Mesendoderm (in vitro differentiated cells): ENCODE results near the gene TUBB3.
"Not testable (repeated sequence)": the region's sequence is repeated elsewhere in the genome, so short reads cannot be mapped to it uniquely, and the experiment has no call there.

Experiments used
- DNase-seq: peaks from one replicate; pipeline ENCODE4 v3.0.0; 2013
- H2AK5ac ChIP-seq: 2 replicates; pipeline ENCODE4 v1.6.1; 2013; ENCODE audit warnings: low read length, inconsistent platforms
- H2BK120ac ChIP-seq: 2 replicates; pipeline ENCODE4 v1.6.1; 2013; ENCODE audit warnings: low read depth, mild to moderate bottlenecking, low read length, moderate library complexity, mixed read lengths
- H2BK15ac ChIP-seq: replicated peaks from 2 replicates; pipeline ENCODE4 v1.6.1; 2013; ENCODE audit warnings: low read depth, mild to moderate bottlenecking, moderate library complexity
- H2BK5ac ChIP-seq: 2 replicates; pipeline ENCODE4 v1.6.1; 2013; ENCODE audit warnings: low read length, inconsistent platforms
- H3K18ac ChIP-seq: 2 replicates; pipeline ENCODE4 v1.6.1; 2013; ENCODE audit warnings: mild to moderate bottlenecking, low read length, mixed read lengths
- H3K23ac ChIP-seq: one replicate; pipeline ENCODE4 v1.6.1; 2013; ENCODE audit warnings: low read length
- H3K27ac ChIP-seq: 2 replicates; pipeline ENCODE4 v1.5.1; 2013; ENCODE audit warnings: low read depth, mild to moderate bottlenecking, inconsistent platforms, low read length, moderate library complexity
- H3K27me3 ChIP-seq: 2 replicates; pipeline ENCODE4 v1.6.1; 2013; ENCODE audit warnings: low read length, control low read depth, mild to moderate bottlenecking, inconsistent platforms; ENCODE audit not compliant: insufficient read depth, poor library complexity
- H3K36me3 ChIP-seq: 2 replicates; pipeline ENCODE4 v1.6.1; 2013; ENCODE audit warnings: low read length, inconsistent platforms; ENCODE audit not compliant: control insufficient read depth, insufficient read depth
- H3K4ac ChIP-seq: one replicate; pipeline ENCODE4 v1.6.1; 2013; ENCODE audit warnings: low read depth, mild to moderate bottlenecking, low read length, moderate library complexity
- H3K4me1 ChIP-seq: 2 replicates; pipeline ENCODE4 v1.6.1; 2013; ENCODE audit warnings: low read depth, low read length, inconsistent platforms; ENCODE audit not compliant: control insufficient read depth
- H3K4me2 ChIP-seq: 2 replicates; pipeline ENCODE4 v1.6.1; 2013; ENCODE audit warnings: low read length
- H3K4me3 ChIP-seq: 2 replicates; pipeline ENCODE4 v1.5.1; 2013; ENCODE audit warnings: mild to moderate bottlenecking, low read length
- H3K56ac ChIP-seq: one replicate; pipeline ENCODE4 v1.6.1; 2013; ENCODE audit warnings: low read length
- H3K79me1 ChIP-seq: 2 replicates; pipeline ENCODE4 v1.6.1; 2013; ENCODE audit warnings: low read length, inconsistent platforms
- H3K79me2 ChIP-seq: 2 replicates; pipeline ENCODE4 v1.6.1; 2013; ENCODE audit warnings: mild to moderate bottlenecking, low read length; ENCODE audit not compliant: control insufficient read depth, insufficient read depth
- H3K9ac ChIP-seq: 2 replicates; pipeline ENCODE4 v1.6.1; 2013; ENCODE audit warnings: low read length, inconsistent platforms
- H4K5ac ChIP-seq: one replicate; pipeline ENCODE4 v1.6.1; 2013; ENCODE audit warnings: low read length
- H4K8ac ChIP-seq: one replicate; pipeline ENCODE4 v1.6.1; 2013; ENCODE audit warnings: low read depth, mild to moderate bottlenecking, control low read depth, low read length, moderate library complexity
- WGBS: extraction: QIAGEN DNeasy Blood & Tissue Kit; methylation state at CpG from one replicate; pipeline ENCODE4 v1.1.7; 2013; ENCODE audit warnings: low lambda C conversion rate, missing lambda C conversion rate; ENCODE audit not compliant: insufficient coverage; ENCODE audit errors: extremely low coverage; 5-methylcytosine and 5-hydroxymethylcytosine counted together

TUBB3 gene

GRCh38 chr16:89965447-89966225 lies 42.5 kb downstream of the TUBB3 start:
- no peak for DNase-seq
- H3K56ac ChIP-seq: no peak overlapping the region
- no peak overlapping the region for H3K9ac ChIP-seq
- no peaks in the 10 kb centered on the region for H3K36me3 ChIP-seq
- no CpG with 5 or more reads among the region's 30 CpGs for WGBS
- H3K79me2 ChIP-seq: peaks cover 2% of the 10 kb centered on the region
- H2BK5ac ChIP-seq: no peak overlapping the region
- no peak overlapping the region for H3K4ac ChIP-seq
- H3K4me1 ChIP-seq: no peaks in the 10 kb centered on the region
- no peak overlapping the region for H3K23ac ChIP-seq
- H2BK15ac ChIP-seq: no peak overlapping the region
- H3K4me2 ChIP-seq: no peak overlapping the region
- no peak overlapping the region for H4K5ac ChIP-seq
- H3K18ac ChIP-seq: no peak overlapping the region
- no peak overlapping the region for H4K8ac ChIP-seq
- H3K27ac ChIP-seq: no peak overlapping the region
- H3K27me3 ChIP-seq: no peaks in the 10 kb centered on the region
- H3K4me3 ChIP-seq: no peak overlapping the region
- H3K79me1 ChIP-seq: peaks cover 3% of the 10 kb centered on the region
- no peak overlapping the region for H2BK120ac ChIP-seq
- H2AK5ac ChIP-seq: no peak overlapping the region

- Histone ChIP-seq H4K8ac (no peak overlapping the region), H3K23ac (no peak overlapping the region), H3K79me1 (peaks cover 12% of the 10 kb centered on the region), H3K27ac (no peak overlapping the region), H3K4me1 (peaks cover 5% of the 10 kb centered on the region), H3K4ac (no peak overlapping the region), H3K9ac (no peak overlapping the region), H2AK5ac (no peak overlapping the region), H3K79me2 (peaks cover 2% of the 10 kb centered on the region), H2BK15ac (no peak overlapping the region), H3K56ac (no peak overlapping the region), H3K18ac (no peak overlapping the region), H3K4me2 (no peak overlapping the region), H3K27me3 (no peaks in the 10 kb centered on the region), H4K5ac (no peak overlapping the region), H2BK5ac (no peak overlapping the region), H3K36me3 (no peaks in the 10 kb centered on the region), H2BK120ac (no peak overlapping the region), H3K4me3 (no peak overlapping the region)
- WGBS: no CpG with 5 or more reads among the region's 9 CpGs
- no peak for DNase-seq
Observed at GRCh38 chr16:89966756-89967155, 43.6 kb downstream of the TUBB3 start.

GRCh38 chr16:89967436-89967835 lies 44.3 kb downstream of the TUBB3 start:
- H3K56ac ChIP-seq, H4K5ac ChIP-seq, H3K18ac ChIP-seq, H3K4me1 ChIP-seq, H3K36me3 ChIP-seq, H3K79me2 ChIP-seq, H4K8ac ChIP-seq, H3K4me3 ChIP-seq, H3K4ac ChIP-seq, H2AK5ac ChIP-seq, H3K27ac ChIP-seq, H3K9ac ChIP-seq, H3K4me2 ChIP-seq, DNase-seq, H3K23ac ChIP-seq, H3K27me3 ChIP-seq, H2BK5ac ChIP-seq, H2BK120ac ChIP-seq, H2BK15ac ChIP-seq: not testable (repeated sequence)
- WGBS: no CpG with 5 or more reads among the region's 5 CpGs
- peaks cover 14% of the 10 kb centered on the region for H3K79me1 ChIP-seq

GRCh38 chr16:89968074-89968473 lies 44.9 kb downstream of the TUBB3 start:
- H4K5ac ChIP-seq, H3K18ac ChIP-seq, H3K4me1 ChIP-seq, H2BK5ac ChIP-seq, H3K4ac ChIP-seq, DNase-seq, H3K4me2 ChIP-seq, H3K4me3 ChIP-seq, H3K9ac ChIP-seq, H4K8ac ChIP-seq, H3K36me3 ChIP-seq, H2AK5ac ChIP-seq, H2BK120ac ChIP-seq, H3K56ac ChIP-seq, H3K27me3 ChIP-seq, H3K23ac ChIP-seq, H3K79me2 ChIP-seq, H3K27ac ChIP-seq, H2BK15ac ChIP-seq: not testable (repeated sequence)
- peaks cover 14% of the 10 kb centered on the region for H3K79me1 ChIP-seq
- no CpG with 5 or more reads among the region's 11 CpGs for WGBS

- Histone ChIP-seq H2AK5ac (no peak overlapping the region), H3K18ac (no peak overlapping the region), H3K23ac (no peak overlapping the region), H3K79me2 (peaks cover 18% of the 10 kb centered on the region), H2BK5ac (no peak overlapping the region), H2BK120ac (no peak overlapping the region), H3K27ac (no peak overlapping the region), H3K9ac (no peak overlapping the region), H3K79me1 (peaks cover 20% of the 10 kb centered on the region), H4K8ac (no peak overlapping the region), H3K27me3 (no peaks in the 10 kb centered on the region), H3K36me3 (no peaks in the 10 kb centered on the region), H2BK15ac (no peak overlapping the region), H3K4ac (no peak overlapping the region), H4K5ac (no peak overlapping the region), H3K4me2 (no peak overlapping the region), H3K56ac (no peak overlapping the region), H3K4me3 (no peak overlapping the region), H3K4me1 (peaks cover 7% of the 10 kb centered on the region)
- no peak for DNase-seq
- no CpG with 5 or more reads among the region's 6 CpGs for WGBS
Observed at GRCh38 chr16:89969741-89970410, 46.7 kb downstream of the TUBB3 start.
